ENCODE data around the gene EIF1AD. TPM values are rescaled to one million over a fixed set of nuclear protein-coding genes. Genes with fewer than 3 reads are reported as not detected.
A peak's percentile ranks its signal among the peaks of the same experiment; 100 is the strongest.

EIF1AD gene
- total RNA-seq, 1 donor from 2014 or later = 19.7 TPM

GRCh38 chr11:66047541-66048365 is 45.8 kb upstream of the EIF1AD start:
- no peaks in the 10 kb centered on the region for H3K36me3 ChIP-seq
- H3K4me3 ChIP-seq = peak overlapping the region; percentile 54
- peaks cover 34% of the 10 kb centered on the region for H3K27me3 ChIP-seq (ENCODE audit: low read depth)
- intact Hi-C loops (cut with micrococcal nuclease) = no loop called here
- TF ChIP-seq CTCF (IDR thresholded peaks at IDR 0.05; ENCODE audit: borderline replicate concordance) = no peak
- DNase-seq = no peak
- peak overlapping the region; percentile 57 for H3K27ac ChIP-seq (replicated peaks)
- H3K9me3 ChIP-seq (replicated peaks) = no peaks in the 10 kb centered on the region
- peaks cover 46% of the 10 kb centered on the region for H3K4me1 ChIP-seq

GRCh38 chr11:66046901-66047300 is 44.9 kb upstream of the EIF1AD start:
- TF ChIP-seq CTCF (IDR thresholded peaks at IDR 0.05; ENCODE audit: borderline replicate concordance) = no peak
- Histone ChIP-seq H3K36me3 (no peaks in the 10 kb centered on the region), H3K9me3 (replicated peaks) (no peaks in the 10 kb centered on the region), H3K4me3 (no peak overlapping the region), H3K4me1 (peaks cover 40% of the 10 kb centered on the region), H3K27ac (replicated peaks) (peak overlapping the region; percentile 57), H3K27me3 (ENCODE audit: low read depth) (peaks cover 34% of the 10 kb centered on the region)
- intact Hi-C loops (cut with micrococcal nuclease) = no loop called here
- DNase-seq = no peak

- Histone ChIP-seq H3K27me3 (ENCODE audit: low read depth) (peaks cover 34% of the 10 kb centered on the region), H3K36me3 (no peaks in the 10 kb centered on the region), H3K27ac (replicated peaks) (no peak overlapping the region), H3K9me3 (replicated peaks) (no peaks in the 10 kb centered on the region), H3K4me1 (peaks cover 31% of the 10 kb centered on the region), H3K4me3 (no peak overlapping the region)
- peak; percentile 95 for TF ChIP-seq CTCF (IDR thresholded peaks at IDR 0.05; ENCODE audit: borderline replicate concordance)
- intact Hi-C loops (cut with micrococcal nuclease) = no loop called here
- peak; percentile 68 for DNase-seq
These were observed 43.3 kb upstream of the EIF1AD start for GRCh38 chr11:66045177-66045639.

GRCh38 chr11:66044757-66045156 is 42.8 kb upstream of the EIF1AD start:
- intact Hi-C loops (cut with micrococcal nuclease) = no loop called here
- no peak overlapping the region for H3K4me3 ChIP-seq
- peaks cover 31% of the 10 kb centered on the region for H3K4me1 ChIP-seq
- H3K27me3 ChIP-seq (ENCODE audit: low read depth) = peaks cover 34% of the 10 kb centered on the region
- H3K27ac ChIP-seq (replicated peaks) = no peak overlapping the region
- H3K9me3 ChIP-seq (replicated peaks) = no peaks in the 10 kb centered on the region
- DNase-seq = no peak
- H3K36me3 ChIP-seq = no peaks in the 10 kb centered on the region
- no peak for TF ChIP-seq CTCF (IDR thresholded peaks at IDR 0.05; ENCODE audit: borderline replicate concordance)

GRCh38 chr11:66042996-66043906 is 41.3 kb upstream of the EIF1AD start:
- DNase-seq = no peak
- Histone ChIP-seq H3K4me1 (peaks cover 20% of the 10 kb centered on the region), H3K4me3 (no peak overlapping the region), H3K9me3 (replicated peaks) (no peaks in the 10 kb centered on the region), H3K27me3 (ENCODE audit: low read depth) (peaks cover 22% of the 10 kb centered on the region), H3K36me3 (no peaks in the 10 kb centered on the region), H3K27ac (replicated peaks) (no peak overlapping the region)
- intact Hi-C loops (cut with micrococcal nuclease) = no loop called here
- TF ChIP-seq CTCF (IDR thresholded peaks at IDR 0.05; ENCODE audit: borderline replicate concordance) = no peak

Data from left ventricle myocardium inferior (tissue), 1 donor.